ENCODE results near the gene INPP5F.

The INPP5F gene

DNA sequence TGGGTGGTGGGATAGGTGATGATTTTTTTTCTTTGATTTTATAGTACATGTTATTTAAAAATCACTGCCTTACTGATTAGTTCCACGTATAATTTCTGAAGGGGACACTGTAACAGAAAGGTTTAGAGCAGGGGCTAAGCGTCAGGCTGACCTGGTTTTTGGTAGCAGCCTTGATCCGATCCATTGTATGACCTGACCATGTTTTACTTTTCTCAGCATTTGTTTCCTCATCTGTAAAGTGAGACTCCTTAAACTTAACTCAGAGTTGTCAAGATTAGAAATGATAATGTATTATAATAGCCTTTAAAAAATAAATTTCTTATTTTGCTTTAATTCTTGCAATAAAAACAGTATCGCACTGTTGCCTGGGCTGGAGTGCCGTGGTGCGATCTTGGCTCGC, 23.6 kb downstream of the INPP5F start:
- no peak for TF ChIP-seq ZFP30 (CRISPR knock-in tag; IDR thresholded peaks at IDR 0.05)
- no peak for TF ChIP-seq TCF4 (CRISPR knock-in tag; IDR thresholded peaks at IDR 0.05; ENCODE audit: borderline replicate concordance)
- TF ChIP-seq, protein P1, sequence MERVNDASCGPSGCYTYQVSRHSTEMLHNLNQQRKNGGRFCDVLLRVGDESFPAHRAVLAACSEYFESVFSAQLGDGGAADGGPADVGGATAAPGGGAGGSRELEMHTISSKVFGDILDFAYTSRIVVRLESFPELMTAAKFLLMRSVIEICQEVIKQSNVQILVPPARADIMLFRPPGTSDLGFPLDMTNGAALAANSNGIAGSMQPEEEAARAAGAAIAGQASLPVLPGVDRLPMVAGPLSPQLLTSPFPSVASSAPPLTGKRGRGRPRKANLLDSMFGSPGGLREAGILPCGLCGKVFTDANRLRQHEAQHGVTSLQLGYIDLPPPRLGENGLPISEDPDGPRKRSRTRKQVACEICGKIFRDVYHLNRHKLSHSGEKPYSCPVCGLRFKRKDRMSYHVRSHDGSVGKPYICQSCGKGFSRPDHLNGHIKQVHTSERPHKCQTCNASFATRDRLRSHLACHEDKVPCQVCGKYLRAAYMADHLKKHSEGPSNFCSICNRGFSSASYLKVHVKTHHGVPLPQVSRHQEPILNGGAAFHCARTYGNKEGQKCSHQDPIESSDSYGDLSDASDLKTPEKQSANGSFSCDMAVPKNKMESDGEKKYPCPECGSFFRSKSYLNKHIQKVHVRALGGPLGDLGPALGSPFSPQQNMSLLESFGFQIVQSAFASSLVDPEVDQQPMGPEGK (CRISPR knock-in tag; IDR thresholded peaks at IDR 0.05; ENCODE audit: borderline replicate concordance), result no peak
- TF ChIP-seq, protein P2, sequence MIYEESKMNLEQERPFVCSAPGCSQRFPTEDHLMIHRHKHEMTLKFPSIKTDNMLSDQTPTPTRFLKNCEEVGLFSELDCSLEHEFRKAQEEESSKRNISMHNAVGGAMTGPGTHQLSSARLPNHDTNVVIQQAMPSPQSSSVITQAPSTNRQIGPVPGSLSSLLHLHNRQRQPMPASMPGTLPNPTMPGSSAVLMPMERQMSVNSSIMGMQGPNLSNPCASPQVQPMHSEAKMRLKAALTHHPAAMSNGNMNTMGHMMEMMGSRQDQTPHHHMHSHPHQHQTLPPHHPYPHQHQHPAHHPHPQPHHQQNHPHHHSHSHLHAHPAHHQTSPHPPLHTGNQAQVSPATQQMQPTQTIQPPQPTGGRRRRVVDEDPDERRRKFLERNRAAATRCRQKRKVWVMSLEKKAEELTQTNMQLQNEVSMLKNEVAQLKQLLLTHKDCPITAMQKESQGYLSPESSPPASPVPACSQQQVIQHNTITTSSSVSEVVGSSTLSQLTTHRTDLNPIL (CRISPR knock-in tag; IDR thresholded peaks at IDR 0.05; ENCODE audit: low read depth), result no peak
- no peak for TF ChIP-seq ESRRG (CRISPR knock-in tag; IDR thresholded peaks at IDR 0.05)
- TF ChIP-seq, protein P3, sequence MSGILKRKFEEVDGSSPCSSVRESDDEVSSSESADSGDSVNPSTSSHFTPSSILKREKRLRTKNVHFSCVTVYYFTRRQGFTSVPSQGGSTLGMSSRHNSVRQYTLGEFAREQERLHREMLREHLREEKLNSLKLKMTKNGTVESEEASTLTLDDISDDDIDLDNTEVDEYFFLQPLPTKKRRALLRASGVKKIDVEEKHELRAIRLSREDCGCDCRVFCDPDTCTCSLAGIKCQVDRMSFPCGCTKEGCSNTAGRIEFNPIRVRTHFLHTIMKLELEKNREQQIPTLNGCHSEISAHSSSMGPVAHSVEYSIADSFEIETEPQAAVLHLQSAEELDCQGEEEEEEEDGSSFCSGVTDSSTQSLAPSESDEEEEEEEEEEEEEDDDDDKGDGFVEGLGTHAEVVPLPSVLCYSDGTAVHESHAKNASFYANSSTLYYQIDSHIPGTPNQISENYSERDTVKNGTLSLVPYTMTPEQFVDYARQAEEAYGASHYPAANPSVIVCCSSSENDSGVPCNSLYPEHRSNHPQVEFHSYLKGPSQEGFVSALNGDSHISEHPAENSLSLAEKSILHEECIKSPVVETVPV (CRISPR knock-in tag; IDR thresholded peaks at IDR 0.05), result no peak
- TF ChIP-seq, protein P4, sequence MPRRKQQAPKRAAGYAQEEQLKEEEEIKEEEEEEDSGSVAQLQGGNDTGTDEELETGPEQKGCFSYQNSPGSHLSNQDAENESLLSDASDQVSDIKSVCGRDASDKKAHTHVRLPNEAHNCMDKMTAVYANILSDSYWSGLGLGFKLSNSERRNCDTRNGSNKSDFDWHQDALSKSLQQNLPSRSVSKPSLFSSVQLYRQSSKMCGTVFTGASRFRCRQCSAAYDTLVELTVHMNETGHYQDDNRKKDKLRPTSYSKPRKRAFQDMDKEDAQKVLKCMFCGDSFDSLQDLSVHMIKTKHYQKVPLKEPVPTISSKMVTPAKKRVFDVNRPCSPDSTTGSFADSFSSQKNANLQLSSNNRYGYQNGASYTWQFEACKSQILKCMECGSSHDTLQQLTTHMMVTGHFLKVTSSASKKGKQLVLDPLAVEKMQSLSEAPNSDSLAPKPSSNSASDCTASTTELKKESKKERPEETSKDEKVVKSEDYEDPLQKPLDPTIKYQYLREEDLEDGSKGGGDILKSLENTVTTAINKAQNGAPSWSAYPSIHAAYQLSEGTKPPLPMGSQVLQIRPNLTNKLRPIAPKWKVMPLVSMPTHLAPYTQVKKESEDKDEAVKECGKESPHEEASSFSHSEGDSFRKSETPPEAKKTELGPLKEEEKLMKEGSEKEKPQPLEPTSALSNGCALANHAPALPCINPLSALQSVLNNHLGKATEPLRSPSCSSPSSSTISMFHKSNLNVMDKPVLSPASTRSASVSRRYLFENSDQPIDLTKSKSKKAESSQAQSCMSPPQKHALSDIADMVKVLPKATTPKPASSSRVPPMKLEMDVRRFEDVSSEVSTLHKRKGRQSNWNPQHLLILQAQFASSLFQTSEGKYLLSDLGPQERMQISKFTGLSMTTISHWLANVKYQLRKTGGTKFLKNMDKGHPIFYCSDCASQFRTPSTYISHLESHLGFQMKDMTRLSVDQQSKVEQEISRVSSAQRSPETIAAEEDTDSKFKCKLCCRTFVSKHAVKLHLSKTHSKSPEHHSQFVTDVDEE (CRISPR knock-in tag; IDR thresholded peaks at IDR 0.05), result no peak
- no peak for ATAC-seq

DNA sequence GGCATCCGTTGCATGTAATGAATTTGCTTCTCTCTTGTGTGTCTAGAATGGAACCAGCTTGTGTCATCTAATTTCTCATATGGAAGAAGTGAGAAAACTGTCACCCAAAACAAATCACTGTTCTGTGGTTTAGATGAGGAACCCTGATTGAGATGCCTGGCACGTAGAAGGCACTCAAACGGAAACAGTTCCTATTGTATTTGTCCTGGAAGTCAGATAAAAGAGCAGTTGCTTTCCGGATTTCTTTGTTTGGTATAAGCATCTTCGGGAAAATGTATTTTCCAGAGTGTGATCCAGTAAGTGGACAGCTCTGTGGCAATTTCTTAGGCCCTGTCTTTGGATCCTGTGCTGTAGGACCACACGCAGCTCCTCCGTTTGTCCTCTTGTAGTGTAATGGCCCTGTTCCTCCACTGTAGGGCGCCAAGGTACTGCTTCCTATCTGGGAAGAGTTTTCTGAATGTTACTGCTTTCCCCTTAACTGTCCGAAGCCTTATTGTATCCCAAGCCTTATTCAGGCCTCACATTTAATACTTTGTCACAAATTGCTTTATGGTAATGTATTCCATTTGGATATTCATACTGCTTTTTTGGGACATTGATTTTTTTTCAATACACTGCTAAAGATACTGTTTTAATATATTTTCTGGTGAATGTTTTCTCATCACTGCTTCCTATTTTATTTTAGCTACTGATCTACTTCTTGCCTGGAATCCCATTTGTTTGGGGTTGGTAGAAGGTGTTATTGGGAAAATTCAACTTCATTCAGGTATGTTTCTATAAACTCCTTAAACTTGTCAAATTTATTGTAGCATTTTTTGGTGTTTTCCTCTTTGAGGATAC, 24.8 kb downstream of the INPP5F start:
- ATAC-seq, result peak; percentile 97
- no peak for TF ChIP-seq RARB (CRISPR knock-in tag; IDR thresholded peaks at IDR 0.05)

DNA sequence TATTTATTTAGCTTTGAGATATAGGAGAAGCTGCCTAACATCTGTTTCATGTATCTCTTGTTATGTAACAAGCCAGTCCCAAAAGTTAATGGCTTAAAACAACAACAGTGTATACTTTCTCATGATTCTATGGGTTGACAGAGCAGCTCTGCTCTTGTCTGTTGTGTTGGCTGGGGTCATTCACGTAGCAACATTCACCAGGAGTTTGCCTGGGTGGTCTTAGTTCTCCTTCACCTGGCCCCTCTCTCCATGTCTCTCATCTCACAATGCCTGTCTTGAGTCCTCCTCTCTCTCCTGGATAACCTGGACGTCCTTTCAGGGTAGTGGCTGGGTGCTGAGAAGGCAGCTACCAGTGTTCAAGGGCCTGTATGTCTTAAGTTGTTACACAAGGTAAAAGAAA, 27.5 kb downstream of the INPP5F start:
- TF ChIP-seq, protein P4 (CRISPR knock-in tag; IDR thresholded peaks at IDR 0.05), result 0 out of 2 replicates have a peak, but pooled peaks have one; percentile 27
- no peak for TF ChIP-seq GLIS3 (CRISPR knock-in tag; IDR thresholded peaks at IDR 0.05)
- ATAC-seq, result no peak

DNA sequence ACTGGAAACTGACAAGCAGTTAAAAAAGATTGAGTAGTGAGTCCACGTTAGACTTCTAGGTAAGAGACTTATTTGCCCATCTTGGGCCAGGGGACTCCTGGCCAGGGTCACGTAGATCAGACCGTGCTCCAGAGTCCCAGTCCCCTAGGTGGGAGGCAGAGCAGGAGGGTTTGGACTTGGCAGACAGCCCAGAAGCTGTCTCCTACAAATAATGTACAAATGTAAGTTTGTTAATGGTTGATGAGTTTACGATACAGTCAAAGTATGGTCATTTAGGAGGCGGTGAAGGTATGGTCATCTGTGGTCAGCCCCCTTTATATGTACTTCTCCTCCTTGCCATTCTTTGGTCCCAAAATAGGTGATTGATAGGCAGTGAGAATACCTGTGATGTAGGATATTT, 28.2 kb downstream of the INPP5F start:
- TF ChIP-seq ARNTL (CRISPR knock-in tag; IDR thresholded peaks at IDR 0.05; ENCODE audit: borderline replicate concordance, low read depth) (no peak), GLIS3 (CRISPR knock-in tag; IDR thresholded peaks at IDR 0.05) (no peak), SNAI2 (CRISPR knock-in tag; IDR thresholded peaks at IDR 0.05) (no peak)
- TF ChIP-seq, protein P1 (CRISPR knock-in tag; IDR thresholded peaks at IDR 0.05; ENCODE audit: borderline replicate concordance), result no peak
- ATAC-seq, result no peak

All from SK-N-SH treated with all-trans-retinoic acid at 6 μM for 48 hours (cell line).